AG04450 (cell line): Measurements from ENCODE around the gene KCNN2. TPM values are rescaled to one million over a fixed set of nuclear protein-coding genes. Genes with fewer than 3 reads are reported as not detected.

ENCODE experiments used
- CTCF ChIA-PET: fragments of 300-600, 350-600 bp; formaldehyde crosslinking; extraction: SDS; loops from one replicate; lab custom pipeline; 2022; ENCODE audit warnings: antibody characterized with exemption, inconsistent platforms; lab: Charles Lee
- POLR2A ChIA-PET: fragments of 350-600 bp; formaldehyde crosslinking; extraction: SDS; loops from one replicate; lab custom pipeline; 2021; ENCODE audit warnings: antibody characterized with exemption, inconsistent platforms; lab: Yijun Ruan, JAX
- DNase-seq: peaks from one replicate; pipeline ENCODE4 v3.0.0-alpha.2; 2011; ENCODE audit warnings: low read depth, low spot score
- H3K27ac ChIP-seq: one replicate; pipeline ENCODE4 v1.5.1; 2012; ENCODE audit warnings: low read depth, low read length, control low read depth
- H3K27me3 ChIP-seq: one replicate; pipeline ENCODE4 v1.6.0; 2012; ENCODE audit warnings: low read length; ENCODE audit not compliant: control insufficient read depth, insufficient read depth
- H3K4me3 ChIP-seq: 2 replicates; pipeline ENCODE4 v1.5.1; 2011; ENCODE audit warnings: mild to moderate bottlenecking, low read depth, low read length, control low read depth
- H3K9me3 ChIP-seq: 2 replicates; pipeline ENCODE4 v1.5.1; 2012; ENCODE audit warnings: low read length; ENCODE audit not compliant: control insufficient read depth, insufficient read depth
- CTCF ChIP-seq: IDR thresholded peaks from 2 replicates; pipeline ENCODE4 v1.5.1; 2011; ENCODE audit warnings: low read depth, low read length, control low read depth, inconsistent platforms
- polyA plus RNA-seq: library from polyadenylated mRNA; depleted of rRNA; stranded (reverse); fragments of >200 nt; gene quantifications from 2 replicates; pipeline ENCODE4 v1.2.3, GENCODE V29; 2011

The KCNN2 gene
- polyA plus RNA-seq, 1 experiment, result 0.86 TPM

- ChIA-PET POLR2A (no interaction called here), CTCF (no interaction called here)
- Histone ChIP-seq H3K27me3 (no peaks in the 10 kb centered on the region), H3K4me3 (no peak overlapping the region), H3K27ac (no peak overlapping the region), H3K9me3 (no peaks in the 10 kb centered on the region)
- DNase-seq, result no peak
- no peak for TF ChIP-seq CTCF
These were observed 33.9 kb upstream of the KCNN2 start for GRCh38 chr5:114327987-114328386.

DNA sequence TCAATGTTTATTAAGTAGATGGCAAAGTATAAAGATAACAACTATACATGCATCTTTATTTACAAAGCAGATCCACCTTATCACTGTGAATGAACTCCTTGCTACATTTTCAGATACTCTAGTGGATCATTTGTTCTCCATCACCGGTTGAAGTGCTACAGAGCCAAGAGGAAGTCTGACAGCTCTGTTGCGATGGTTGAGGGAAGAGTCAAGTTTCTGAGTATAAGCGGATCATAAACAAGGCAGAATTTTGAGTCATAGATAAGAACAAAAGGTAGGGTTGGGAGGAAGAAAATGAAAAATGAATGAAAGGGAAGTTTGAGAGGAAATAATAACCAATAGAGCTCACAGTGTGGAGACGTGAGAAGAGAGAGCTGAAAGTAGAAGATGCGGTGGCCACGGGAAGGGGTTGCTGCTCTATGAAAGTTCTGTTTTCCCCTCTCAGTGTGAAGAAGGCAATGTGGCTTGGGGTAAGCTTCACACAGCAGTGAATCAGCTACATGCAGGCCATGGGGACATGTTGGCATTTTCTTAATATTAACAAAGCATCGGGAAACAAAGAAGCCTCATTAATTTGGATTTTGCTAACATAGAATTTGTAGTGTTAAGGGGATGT is 30.8 kb upstream of the KCNN2 start:
- H3K27ac ChIP-seq, result no peak overlapping the region
- POLR2A ChIA-PET, result no interaction called here
- H3K9me3 ChIP-seq, result no peaks in the 10 kb centered on the region; the same call in 1 of the 2 replicates
- CTCF ChIA-PET, result interaction anchor here (0.6 to 1.6 kb wide), 4 partner anchors 27 to 230 kb away, joined by 3 read pairs; no protein-coding TSS in a partner anchor
- DNase-seq, result no peak
- no peak overlapping the region for H3K4me3 ChIP-seq
- TF ChIP-seq CTCF, result no peak
- no peaks in the 10 kb centered on the region for H3K27me3 ChIP-seq

DNA sequence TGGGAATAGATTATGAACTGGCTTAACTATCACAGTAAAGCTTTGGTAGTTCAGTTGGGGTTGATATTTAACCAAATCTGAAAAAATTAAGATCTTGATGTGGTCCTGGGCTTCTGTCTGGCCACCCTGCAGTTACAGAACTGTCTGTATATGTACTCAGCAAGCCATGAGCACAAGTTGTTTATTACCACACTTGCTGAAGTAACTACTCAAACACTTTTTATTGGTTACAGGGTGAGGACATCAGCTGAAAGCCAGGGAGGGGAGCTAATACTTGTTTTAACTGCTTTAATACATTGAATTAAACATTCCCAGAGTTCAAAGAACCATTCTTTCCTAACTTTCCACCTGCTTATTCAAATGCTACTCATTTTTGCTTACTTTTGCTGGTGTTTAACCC is 29.4 kb upstream of the KCNN2 start:
- Histone ChIP-seq H3K9me3 (no peaks in the 10 kb centered on the region; the same call in 1 of the 2 replicates), H3K4me3 (no peak overlapping the region), H3K27me3 (no peaks in the 10 kb centered on the region), H3K27ac (no peak overlapping the region)
- CTCF ChIA-PET, result interaction anchor here (1.0 to 1.6 kb wide), 2 partner anchors 19 to 232 kb away, joined by 3 read pairs; no protein-coding TSS in a partner anchor
- DNase-seq, result no peak
- POLR2A ChIA-PET, result no interaction called here
- TF ChIP-seq CTCF, result no peak

GRCh38 chr5:114332925-114333324 is 28.9 kb upstream of the KCNN2 start:
- TF ChIP-seq CTCF, result no peak
- ChIA-PET CTCF (interaction anchor here (1.0 to 1.6 kb wide), 2 partner anchors 20 to 232 kb away, joined by 3 read pairs; no protein-coding TSS in a partner anchor), POLR2A (no interaction called here)
- Histone ChIP-seq H3K27ac (no peak overlapping the region), H3K9me3 (no peaks in the 10 kb centered on the region; the same call in 1 of the 2 replicates), H3K27me3 (no peaks in the 10 kb centered on the region), H3K4me3 (no peak overlapping the region)
- no peak for DNase-seq

- DNase-seq, result no peak
- H3K9me3 ChIP-seq, result no peaks in the 10 kb centered on the region; the same call in 1 of the 2 replicates
- no peak for TF ChIP-seq CTCF
- no peaks in the 10 kb centered on the region for H3K27me3 ChIP-seq
- H3K4me3 ChIP-seq, result no peak overlapping the region
- ChIA-PET CTCF (no interaction called here), POLR2A (no interaction called here)
- no peak overlapping the region for H3K27ac ChIP-seq
These were observed 26.5 kb upstream of the KCNN2 start for GRCh38 chr5:114335391-114335790.
